ENCODE results near the gene LRRC37A3.
"Not testable (repeated sequence)": the region's sequence is repeated elsewhere in the genome, so short reads cannot be mapped to it uniquely, and the experiment has no call there.

DNA sequence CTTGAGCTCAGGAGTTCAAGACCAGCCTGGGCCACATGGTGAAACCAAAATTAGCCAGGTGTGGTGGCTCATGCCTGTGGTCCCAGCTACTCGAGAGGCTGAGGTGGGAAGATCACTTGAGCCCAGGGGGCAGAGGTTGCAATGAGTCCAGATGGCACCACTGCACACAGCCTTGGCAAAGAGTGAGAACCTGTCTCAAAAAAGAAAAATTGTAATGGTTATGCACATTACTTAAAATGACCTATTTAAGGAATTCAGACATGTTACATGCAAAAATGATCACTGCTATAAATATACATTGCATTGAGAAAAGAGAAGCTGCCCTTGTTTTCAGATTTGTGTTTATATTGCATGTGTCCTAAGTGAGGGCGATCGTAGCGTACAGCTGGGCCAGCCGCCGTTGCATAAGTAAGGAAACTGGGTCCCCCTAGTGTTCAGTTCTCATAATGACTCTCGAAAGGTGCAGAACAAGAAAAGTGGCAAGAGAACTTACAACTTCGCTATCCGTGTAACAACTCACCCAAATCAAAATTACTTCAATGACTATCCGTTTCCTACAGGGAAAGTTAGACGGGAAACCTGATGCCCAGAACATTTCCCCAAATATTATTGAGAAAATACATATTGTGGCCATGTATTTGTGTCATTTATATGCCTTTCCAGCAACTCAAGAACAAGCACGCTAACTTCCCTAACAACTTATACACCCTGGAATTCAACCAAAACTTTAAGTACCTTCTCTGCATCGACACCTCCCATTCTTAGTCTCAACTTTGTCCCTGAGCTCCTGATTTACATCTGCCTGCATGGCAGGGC, 42.5 kb upstream of the LRRC37A3 start:
- not testable (repeated sequence) for TF ChIP-seq EZH2, EZH2phosphoT487 (IDR thresholded peaks at IDR 0.05)
- TF ChIP-seq, protein P1, sequence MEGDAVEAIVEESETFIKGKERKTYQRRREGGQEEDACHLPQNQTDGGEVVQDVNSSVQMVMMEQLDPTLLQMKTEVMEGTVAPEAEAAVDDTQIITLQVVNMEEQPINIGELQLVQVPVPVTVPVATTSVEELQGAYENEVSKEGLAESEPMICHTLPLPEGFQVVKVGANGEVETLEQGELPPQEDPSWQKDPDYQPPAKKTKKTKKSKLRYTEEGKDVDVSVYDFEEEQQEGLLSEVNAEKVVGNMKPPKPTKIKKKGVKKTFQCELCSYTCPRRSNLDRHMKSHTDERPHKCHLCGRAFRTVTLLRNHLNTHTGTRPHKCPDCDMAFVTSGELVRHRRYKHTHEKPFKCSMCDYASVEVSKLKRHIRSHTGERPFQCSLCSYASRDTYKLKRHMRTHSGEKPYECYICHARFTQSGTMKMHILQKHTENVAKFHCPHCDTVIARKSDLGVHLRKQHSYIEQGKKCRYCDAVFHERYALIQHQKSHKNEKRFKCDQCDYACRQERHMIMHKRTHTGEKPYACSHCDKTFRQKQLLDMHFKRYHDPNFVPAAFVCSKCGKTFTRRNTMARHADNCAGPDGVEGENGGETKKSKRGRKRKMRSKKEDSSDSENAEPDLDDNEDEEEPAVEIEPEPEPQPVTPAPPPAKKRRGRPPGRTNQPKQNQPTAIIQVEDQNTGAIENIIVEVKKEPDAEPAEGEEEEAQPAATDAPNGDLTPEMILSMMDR (IDR thresholded peaks at IDR 0.05): peak; percentile 71
